Measurements from ENCODE around the gene ROCK2.
"Not testable (repeated sequence)": the region's sequence is repeated elsewhere in the genome, so short reads cannot be mapped to it uniquely, and the experiment has no call there.

ROCK2 gene

DNA sequence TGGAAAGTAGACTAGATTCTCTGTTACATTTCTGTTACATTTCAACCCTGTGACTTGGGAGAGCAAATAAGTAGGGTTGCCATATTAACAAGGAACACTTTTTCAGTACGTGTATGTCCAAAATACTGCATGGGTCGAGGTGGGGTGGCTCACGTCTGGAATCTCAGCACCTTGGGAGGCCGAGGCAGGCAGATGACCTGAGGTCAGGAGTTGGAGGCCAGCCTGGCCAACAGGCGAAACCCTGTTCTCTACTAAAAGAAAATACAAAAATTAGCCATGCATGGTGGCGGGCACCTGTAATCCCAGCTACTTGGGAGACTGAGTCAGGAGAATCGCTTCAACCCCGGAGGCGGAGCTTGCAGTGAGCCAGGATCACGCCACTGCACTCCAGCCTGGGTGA lies 178.0 kb downstream of the ROCK2 start:
- DNase-seq = no peak

DNA sequence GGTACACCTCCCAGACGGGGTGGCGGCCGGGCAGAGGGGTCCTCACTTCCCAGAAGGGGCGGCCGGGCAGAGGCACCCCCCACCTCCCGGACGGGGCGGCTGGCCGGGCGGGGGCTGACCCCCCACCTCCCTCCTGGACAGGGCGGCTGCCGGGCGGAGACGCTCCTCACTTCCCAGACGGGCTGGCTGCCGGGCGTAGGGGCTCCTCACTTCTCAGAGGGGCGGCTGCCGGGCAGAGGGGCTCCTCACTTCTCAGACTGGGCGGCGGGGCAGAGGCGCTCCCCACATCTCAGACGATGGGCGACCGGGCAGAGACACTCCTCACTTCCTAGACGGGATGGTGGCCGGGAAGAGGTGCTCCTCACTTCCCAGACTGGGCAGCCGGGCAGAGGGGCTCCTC lies 179.4 kb downstream of the ROCK2 start:
- DNase-seq = not testable (repeated sequence)

DNA sequence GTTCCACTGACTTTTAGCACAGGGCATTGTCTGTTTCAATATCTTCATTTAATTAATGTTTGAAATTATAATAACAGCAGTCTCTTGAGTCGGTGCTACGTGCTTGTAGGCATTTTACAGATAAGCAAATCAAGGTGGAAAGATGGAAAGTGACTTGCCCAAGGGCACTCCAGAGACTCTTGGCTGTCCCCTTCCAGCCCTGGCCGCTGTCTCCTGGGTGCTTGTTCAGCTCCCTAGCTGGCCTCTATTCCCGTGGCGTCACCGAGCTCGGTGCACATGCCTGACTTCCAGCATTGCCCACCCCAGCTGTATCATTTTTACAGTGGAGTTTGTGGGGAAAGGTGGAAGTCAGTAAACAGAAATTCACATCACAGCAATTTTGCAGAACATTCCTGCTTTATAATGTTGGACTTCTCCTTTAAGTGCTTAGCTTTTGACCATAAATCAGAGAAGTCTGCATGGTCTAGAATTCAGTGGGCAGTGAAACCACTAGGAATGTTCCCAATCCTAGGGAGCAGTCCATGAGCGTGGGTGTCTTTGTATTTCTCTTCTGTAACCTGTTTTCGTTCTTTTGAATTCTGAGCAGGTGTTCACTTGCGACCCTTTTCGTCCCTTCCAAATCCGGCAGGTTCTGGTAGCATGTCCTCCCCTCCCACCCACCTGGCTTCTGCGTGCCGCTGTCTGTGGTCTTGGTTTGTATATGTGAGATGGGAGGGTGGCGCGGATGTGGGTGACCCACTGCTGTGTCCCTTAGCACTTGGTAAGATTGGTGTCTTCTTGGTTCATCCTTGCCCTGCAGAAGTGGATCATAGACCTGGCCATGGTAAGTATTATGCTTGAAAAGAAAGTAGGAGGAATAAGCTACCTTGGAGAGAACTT lies 180.8 kb downstream of the ROCK2 start:
- no peak for DNase-seq

DNA sequence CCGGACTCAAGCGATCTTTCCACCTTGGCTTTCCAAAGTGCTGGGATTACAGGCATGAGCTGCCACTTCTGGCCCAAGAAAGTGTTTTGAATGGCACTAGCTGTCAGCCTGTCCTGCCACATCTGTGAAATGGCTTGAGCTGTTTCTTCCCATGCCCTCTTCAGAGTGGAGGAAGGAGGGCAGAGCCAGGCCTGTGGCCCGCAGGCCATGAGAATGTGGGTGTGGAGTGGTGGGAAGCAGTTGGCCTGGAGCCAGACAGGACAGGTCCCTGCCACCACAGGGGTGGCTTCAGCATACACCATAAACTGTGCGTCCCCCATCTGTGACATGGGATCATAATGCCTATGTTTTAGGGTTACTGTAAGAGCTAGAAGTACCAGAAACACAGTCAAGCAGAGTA lies 182.7 kb downstream of the ROCK2 start:
- no peak for DNase-seq

DNA sequence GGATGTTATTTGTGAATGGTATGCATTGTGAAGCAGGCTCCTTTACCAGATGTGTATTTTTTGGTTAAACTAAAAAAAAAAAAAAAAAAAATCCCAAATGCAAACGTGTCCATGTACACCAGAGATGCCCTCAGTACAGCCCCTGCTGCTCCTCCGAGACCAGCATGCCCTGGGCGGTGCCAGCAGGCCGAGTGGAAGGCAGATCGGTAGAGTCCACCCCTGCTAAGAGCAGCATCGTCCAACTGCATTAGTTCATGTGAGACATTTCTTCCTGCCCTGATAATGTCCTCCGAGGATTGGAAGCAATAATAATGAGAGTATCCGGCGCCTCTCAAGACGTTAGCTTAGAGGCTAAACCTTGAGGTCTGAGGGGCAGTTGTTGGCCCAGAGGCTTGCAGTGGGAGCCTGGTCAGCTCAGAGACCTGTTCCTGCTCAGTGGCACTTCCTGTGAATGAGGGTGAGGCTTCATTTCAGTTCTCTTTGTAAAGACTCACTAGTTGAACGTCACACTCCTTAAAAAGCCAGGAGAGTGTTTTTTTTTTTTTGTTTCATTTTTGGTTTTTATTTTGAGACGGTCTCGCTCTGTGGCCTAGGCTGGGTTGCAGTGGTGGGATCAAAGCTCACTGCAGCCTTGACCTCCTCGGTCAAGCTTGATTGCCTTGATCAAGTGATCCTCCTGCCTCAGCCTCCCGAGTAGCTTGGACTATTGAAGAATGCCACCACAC lies 183.5 kb downstream of the ROCK2 start:
- DNase-seq = no peak

DNA sequence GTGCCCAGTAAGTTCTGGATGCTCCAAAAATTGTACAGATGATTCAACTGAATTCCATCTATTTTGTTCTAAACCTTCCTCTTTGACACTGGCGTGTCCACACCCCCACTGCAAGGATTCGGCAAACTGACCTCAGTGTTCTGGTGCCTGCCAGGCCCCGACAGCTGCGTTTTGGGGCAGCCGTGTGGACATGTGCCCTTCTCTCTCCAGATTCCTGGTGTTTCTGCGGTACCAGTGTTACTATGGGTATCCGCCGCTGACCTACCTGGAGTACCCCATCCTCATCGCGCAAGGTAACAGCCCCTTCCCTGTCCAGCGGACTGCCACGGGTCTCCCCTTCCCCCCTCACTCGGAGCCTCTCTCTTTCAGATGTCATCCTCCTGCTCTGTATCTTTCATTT lies 184.2 kb downstream of the ROCK2 start:
- no peak for DNase-seq

DNA sequence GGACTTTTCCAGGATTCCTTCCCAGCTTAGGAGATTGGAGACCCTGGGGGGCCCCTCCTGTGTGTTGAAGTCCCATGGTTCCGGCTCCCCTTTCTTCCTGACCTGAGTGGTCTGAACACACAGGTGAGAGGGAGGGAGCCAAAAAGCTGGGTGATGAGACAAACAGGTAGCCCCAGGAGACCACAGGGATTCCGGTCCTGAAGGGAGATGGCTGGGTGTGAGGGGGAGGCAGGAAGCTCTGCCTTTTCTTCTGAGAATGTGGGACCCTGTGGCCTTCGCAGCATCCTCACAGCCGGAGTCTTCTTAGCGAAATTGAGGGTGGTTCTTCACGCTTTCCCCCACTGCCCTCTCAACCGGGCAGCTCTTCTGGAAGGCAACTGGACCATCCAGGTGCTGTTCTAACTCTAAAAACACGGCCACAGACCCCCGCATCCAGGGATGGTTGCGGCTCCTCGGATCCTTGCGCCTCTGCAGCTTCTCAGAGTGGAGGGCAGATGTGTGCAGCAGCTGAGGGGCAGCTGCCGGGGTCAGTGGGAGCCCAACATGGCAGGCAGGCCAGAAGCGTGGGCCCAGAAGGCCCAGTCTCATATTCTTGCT lies 184.8 kb downstream of the ROCK2 start:
- no peak for DNase-seq

DNA sequence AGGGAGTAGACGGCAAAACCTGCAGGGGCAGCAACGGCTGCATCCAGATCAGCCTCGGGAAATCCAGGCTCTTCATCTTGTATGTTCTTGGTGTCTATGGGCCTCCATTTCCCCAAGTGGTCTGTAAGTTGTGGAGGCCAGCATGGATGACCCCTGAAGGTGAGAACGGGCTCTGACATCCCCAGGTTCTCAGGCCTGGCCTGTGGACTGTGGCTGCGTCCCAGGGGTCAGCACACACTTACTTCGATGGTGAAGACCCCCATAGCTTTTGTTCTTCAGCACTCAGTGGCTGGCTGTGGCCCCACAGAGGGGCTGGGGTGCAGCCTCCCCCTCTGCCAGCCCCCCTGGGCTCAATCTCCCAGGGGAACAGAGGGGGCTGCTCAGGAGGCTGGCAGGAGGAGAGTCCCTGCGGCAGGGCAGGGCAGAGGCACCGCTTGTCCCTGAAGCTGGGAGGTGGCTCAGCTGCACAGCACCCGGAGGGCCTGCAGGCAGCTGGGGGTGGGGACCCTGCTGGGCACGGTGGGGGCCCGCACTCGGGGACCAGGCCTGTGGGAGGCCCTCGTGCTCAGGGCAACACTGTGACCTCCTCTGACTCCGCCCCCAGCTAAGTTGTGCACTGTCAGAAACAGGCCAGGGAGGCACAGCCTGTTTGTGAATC lies 185.4 kb downstream of the ROCK2 start:
- no peak for DNase-seq

DNA sequence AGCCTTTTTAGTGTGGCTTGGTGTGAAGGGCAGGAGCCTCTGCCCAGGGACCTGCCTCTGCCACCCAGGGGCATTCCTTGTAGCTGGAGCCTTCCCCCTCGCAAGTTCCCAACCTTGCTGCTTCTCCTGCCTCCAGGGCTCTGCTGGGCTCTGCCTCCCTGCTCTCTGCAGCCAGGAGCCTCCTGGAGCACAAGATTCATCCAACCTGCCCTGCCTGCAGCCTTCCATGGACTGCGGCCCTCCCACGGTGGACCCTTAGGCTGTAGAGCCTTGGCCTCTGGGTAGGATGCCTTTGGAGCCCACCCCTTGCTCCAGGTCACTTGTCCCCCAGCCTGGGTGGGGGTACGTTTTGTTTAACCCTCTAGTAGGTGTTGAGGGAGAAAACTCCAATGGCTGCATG lies 186.7 kb downstream of the ROCK2 start:
- no peak for DNase-seq

DNA sequence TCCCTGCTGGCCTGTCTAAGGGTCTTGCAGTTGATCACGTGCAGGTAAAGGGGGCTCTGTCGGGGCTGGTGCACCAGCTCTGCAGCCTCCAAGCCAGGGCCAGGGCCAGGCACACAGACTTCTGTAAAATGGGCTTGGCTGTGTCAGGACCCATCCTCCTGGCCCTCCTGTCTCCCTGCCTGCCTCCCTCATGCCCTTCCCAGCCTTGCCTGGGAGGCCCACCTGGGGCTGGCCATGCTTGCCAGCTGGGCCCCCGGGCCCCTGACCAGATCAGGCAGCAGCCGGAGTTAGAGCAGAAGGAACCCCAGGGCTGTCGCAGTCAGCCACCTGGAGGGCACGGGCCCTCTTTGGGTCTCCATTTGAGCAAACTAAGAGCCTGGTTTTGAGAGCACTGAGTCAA lies 187.1 kb downstream of the ROCK2 start:
- no peak for DNase-seq

DNA sequence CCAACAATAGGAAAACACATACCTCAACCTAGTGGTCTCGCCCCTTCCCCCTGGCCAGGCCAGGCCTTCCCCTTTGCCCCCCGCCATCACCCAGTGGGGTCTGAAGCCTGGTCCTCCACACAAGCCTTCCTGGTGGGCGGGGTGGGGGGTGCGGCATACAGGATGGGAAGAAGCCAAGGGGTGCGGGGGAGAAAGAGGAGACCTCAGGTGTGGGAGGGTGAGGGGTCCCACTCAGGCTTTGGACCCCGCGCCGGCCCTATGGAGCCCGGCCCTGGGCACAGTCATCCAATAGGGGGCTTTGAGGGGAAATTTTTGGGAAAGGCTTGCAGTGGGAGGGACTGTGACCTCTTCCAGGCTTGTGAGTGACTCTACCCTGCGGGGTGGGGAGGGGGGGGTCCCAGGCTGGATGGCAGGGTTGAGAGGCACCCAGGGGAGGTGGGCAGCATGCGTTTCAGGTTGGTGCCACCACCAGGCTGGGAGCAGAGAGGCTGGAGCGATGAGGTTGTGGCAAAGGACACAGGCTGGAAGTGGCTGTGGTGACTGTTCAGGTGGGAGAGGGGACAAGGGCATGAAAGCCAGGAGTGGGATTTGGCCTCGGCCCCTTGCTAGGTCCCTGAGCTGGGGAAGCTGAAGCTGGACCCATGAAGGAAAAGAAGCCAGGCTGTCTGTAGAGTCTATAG lies 187.9 kb downstream of the ROCK2 start:
- DNase-seq = no peak

DNA sequence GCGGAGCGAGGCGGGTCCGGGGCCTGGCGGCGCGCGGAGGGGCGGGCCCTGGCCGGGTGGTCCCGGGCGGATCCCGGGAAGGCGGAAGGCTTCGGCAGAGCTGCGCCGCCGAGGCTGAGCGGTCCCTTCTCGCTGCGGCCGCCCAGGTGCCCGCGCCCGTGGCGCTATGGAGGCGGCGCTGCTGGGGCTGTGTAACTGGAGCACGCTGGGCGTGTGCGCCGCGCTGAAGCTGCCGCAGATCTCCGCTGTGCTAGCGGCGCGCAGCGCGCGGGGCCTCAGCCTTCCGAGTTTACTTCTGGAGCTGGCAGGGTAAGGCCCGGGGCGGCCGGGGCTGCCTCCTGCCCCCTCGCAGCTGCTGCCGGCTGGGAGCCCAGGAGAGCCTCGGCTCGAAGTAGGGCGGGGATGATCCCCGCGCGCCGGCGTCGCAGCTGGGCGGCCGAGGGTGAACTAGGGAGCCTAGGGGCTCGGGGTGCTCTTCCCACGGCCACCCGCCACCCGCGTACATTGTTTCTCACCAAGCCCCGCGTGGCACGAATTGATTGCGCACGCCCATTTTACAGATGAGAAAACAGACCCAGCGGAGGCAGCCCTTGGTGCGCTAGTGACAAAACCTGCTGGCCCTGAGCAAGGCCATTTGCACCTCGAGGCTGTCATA lies 188.9 kb downstream of the ROCK2 start, which contains the start of gene SLC66A3:
Gene SLC66A3 (plus strand): TSS at position 87 of the 655 bp plus-strand sequence. CDS start 80 bp downstream, at position 167.
- DNase-seq = peak; percentile 78

DNA sequence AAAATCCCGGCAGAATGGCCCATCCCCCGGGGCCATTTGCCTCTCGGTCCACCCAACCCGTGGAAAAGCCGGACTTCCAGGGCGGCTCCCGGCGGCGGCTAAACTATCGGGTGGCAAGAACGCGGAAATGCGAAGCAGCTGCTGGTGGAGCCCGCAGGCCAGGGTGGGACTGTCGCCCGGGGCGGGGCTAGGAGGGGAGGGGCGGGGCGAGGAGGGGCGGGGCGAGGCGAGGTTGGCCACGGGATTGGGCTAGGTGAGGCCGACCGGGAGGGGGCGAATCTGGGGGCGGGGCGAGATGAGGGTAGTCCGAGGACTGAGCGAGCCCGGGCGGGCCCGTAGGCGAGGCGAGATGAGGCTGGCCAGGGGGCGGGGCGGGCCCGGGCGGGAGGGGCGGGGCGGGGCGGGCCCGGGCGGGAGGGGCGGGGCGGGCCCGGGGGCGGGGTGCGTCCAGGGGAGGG lies 189.5 kb downstream of the ROCK2 start:
- peak; percentile 99 for DNase-seq

DNA sequence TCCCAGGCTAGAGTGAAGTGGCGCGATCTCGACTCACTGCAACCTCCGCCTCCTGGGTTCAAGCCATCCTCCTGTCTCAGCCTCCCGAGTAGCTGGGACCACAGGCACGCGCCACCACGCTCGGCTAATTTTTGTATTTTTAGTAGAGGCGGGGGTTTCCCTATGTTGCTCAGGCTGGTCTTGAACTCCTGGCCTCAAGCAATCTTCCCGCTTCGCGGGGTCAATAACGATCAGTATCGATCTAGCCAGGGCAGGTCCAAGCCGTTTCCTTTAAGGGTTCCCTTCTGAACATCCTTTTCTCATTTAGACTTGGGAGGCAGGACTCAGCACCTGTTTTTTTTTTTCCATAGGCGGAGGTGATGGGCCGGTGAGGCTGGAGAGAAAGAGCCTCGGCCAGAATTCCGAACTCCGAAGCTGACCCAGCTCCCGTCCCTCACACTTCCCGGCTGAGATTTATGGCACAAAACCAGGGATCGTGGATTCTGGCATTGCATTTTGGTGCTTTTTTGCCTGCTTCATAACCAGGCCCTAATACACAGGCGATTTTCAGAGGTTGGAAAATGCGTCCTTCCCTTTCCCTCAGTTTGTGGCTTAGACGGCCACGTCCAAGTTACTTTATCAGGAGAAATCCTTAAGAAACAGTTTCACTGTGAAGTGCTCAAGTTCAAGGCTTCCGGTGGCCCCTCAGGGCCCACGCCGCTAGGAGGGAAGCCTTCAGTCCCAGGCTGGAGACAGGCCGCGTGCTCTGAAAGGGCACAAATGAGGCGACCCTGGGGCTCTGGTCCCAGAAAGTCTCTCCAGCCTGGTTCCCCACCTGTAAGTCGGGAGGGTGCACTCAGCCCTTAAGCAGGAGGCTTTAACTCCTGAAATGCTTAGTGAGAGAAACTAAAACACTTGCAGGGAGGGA lies 190.2 kb downstream of the ROCK2 start:
- peak; percentile 31 for DNase-seq

DNA sequence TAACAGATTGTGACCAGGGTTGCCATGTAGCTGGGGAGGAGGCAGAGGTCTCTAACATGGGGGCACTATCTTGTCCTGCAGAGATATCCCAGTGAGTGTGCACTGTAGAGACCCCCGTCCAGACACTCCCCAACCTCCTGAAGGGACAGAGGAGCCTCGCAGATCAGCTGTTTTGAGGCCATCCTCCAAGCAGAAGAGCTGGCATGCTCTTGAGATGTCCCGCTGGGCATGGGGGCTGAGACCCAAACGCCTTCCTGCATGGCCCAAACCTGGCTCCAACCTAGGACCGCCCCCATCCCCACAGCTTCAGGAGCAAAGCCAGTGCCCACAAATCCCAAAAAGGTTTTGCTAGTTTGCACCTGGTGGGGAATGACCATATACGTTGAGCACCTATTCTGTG lies 191.8 kb downstream of the ROCK2 start:
- DNase-seq = no peak

DNA sequence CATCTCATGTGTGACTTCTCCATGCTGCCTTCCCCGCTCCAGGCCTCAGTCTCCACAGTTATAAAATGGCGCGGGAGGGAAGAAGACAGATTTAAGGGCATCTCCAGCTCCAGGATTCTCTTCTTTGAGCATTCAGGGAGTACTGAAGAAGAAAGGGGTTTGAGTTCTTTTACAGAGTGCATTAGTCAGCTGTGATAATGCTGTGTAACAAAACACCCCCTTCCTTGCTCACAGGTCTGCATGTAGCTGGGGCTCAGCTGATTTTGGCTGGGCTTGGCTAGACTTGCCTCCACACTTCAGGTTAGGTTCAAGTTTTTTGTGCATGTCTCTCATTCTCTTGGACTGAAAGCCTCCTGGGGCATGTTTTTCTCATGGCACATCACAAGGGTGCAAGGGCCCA lies 197.2 kb downstream of the ROCK2 start:
- DNase-seq = no peak

DNA sequence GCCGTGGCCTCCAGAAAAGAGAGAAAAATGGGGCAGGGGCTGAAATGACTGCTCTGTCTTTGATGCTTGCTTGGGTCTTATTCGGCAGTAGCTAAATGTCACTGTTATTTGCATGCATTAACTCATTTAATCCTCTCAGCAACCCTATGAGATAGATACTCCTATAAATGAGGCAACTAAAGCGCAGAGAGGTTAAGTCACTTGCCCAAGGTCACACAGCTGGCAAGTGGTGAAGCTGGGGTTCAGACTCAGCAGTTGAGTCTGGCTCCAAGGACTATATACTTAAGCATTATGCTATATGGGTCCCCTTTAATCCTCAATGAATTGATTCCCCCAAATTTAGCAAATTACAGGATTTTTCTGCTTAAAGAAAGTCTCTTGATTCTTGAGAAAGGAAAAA lies 198.4 kb downstream of the ROCK2 start:
- no peak for DNase-seq

DNA sequence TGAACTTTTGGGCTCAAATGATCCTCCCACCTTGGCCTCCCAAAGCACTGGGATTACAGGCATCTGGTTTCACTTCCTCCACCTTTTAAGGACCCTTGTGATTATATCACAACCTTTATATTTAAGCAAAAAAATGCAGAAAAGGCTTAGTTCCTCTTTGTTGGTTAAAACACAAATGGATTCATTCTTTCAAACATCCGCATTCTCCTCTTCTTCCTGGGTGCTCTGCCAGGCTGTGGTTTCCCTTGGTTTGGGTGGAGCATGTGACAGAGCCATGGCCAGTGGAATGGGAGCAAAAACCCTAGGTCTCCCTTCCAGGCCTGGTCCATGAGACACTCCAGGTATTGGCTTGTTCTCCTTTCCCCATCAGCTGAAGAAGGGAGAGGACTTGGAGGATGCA lies 199.1 kb downstream of the ROCK2 start:
- no peak for DNase-seq

DNA sequence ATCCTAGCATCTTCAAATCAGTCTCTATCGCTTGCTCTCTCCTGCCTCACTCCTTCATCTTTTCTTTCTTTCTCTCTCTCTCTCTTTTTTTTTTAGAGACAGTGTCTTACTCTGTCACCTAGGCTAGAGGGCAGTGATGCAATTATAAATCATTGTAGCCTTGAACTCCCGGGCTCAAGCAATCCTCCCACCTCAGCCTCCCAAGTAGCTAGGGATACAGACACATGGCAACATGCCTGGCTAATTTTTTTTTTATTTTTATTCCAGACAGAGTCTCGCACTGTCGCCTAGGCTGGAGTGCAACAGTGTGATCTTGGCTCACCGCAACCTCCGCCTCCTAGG lies 199.7 kb downstream of the ROCK2 start:
- no peak for DNase-seq

DNA sequence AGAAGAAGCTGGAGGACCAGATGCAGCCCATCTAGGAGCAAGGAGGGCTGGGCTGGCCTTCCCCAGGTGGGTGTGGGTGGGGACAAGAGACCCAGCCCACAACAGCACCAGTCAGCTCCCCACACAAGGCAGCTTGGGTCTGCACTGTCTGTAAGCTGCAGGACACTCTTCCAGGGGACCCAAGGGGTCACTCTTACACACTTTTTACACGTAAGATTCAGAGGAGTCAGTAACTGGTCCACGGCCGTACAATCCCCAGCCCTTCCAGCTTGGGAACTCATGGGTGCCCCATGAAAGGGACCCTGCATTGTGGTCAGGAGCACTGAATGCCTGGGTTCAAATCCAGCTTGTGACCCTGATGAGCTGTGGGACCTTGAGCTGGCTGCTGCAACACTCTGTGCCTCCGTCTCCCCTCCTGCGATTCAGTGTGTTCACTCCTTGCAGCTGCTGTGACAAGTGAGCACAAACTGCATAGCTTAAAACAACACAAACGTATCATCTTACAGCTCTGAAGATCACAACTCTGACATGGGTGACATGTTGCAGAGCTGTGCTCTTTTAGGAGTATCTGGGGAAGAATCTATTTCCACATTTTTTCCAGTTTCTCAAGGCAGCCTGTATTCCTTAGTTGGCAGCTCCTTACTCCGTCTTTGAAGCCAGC lies 200.2 kb downstream of the ROCK2 start:
- DNase-seq = no peak

DNA sequence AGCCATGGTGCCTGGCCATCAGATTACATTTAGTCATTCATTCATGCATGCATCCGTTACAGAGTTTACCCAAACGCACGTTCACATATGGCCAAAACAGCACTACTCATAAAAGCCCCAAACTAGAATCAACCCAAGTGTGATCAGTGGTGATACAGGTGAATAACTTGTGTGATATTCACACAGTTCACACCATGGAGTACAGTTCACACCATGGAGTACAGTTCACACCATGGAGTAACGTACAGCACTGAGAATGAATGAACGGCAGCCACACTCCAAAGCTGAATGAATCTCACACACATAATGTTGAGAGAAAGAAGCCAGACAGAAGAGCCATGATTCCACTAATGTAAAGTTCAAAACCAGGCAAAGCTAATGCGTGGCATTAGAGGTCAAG lies 201.4 kb downstream of the ROCK2 start:
- no peak for DNase-seq
